PC-9 (cell line): ENCODE results near the gene VAV3. TPM values are rescaled to one million over a fixed set of nuclear protein-coding genes. Genes with fewer than 3 reads are reported as not detected.

Source experiments
- BruUV-seq: library from RNA; stranded (reverse); fragments of 400-500 nt; replicated peaks from 2 replicates; lab custom pipeline; 2021; lab: Mats Ljungman, UMichigan
- CTCF ChIA-PET: fragments of 300-600 bp; sonication (Branson Sonifier 250); formaldehyde crosslinking; loops from one replicate; lab custom pipeline; 2022; ENCODE audit warnings: antibody characterized with exemption; lab: Charles Lee
- POLR2A ChIA-PET: fragments of 300-600 bp; sonication (Branson Sonifier 250); formaldehyde crosslinking; loops from one replicate; lab custom pipeline; 2022; ENCODE audit warnings: antibody characterized with exemption; ENCODE audit not compliant: unreplicated experiment; lab: Charles Lee
- DNase-seq, 2 experiments: peaks; one replicate each; pipeline versions ENCODE4 v3.0.0 to v3.0.0-alpha.2; 2015 to 2022; ENCODE audit warnings: mixed read lengths in 1 of 2
- H2AFZ ChIP-seq: fragments of 200-600 bp; sonication (generic); 2 replicates; pipeline ENCODE4 v1.8.1; 2017; ENCODE audit warnings: antibody characterized with exemption
- H3F3A ChIP-seq: fragments of 200-600 bp; sonication (generic); 2 replicates; pipeline ENCODE4 v1.8.1; 2017; ENCODE audit warnings: antibody characterized with exemption, mild to moderate bottlenecking, low read depth; ENCODE audit not compliant: insufficient read depth
- H3K27ac ChIP-seq: fragments of 200-600 bp; sonication (generic); 2 replicates; pipeline ENCODE4 v1.6.1; 2016; ENCODE audit warnings: mixed run types
- H3K27me3 ChIP-seq: fragments of 200-600 bp; sonication (generic); 2 replicates; pipeline ENCODE4 v1.6.1; 2016; ENCODE audit warnings: low read depth, mixed run types; ENCODE audit not compliant: insufficient read depth
- H3K36me3 ChIP-seq: fragments of 200-600 bp; sonication (generic); 2 replicates; pipeline ENCODE4 v1.6.1; 2016; ENCODE audit warnings: low read depth, mixed run types
- H3K4me1 ChIP-seq: fragments of 200-600 bp; sonication (generic); replicated peaks from 2 replicates; pipeline ENCODE4 v1.6.1; 2016; ENCODE audit warnings: mixed run types; ENCODE audit not compliant: insufficient read depth
- H3K4me2 ChIP-seq: fragments of 200-600 bp; sonication (generic); 2 replicates; pipeline ENCODE4 v1.6.1; 2017; ENCODE audit warnings: mixed run types
- H3K4me3 ChIP-seq: fragments of 200-600 bp; sonication (generic); 2 replicates; pipeline ENCODE4 v1.6.1; 2016; ENCODE audit warnings: mixed run types
- H3K79me2 ChIP-seq: fragments of 200-600 bp; sonication (generic); 2 replicates; pipeline ENCODE4 v1.6.1; 2017; ENCODE audit warnings: low read depth, mixed run types
- H3K9me2 ChIP-seq: fragments of 200-600 bp; sonication (generic); 2 replicates; pipeline ENCODE4 v1.8.1; 2017; ENCODE audit warnings: mild to moderate bottlenecking; ENCODE audit not compliant: insufficient read depth
- H3K9me3 ChIP-seq: fragments of 200-600 bp; sonication (generic); 2 replicates; pipeline ENCODE4 v1.8.1; 2016; ENCODE audit warnings: low read depth; ENCODE audit not compliant: insufficient read depth
- H4K20me1 ChIP-seq: fragments of 200-600 bp; sonication (generic); 2 replicates; pipeline ENCODE4 v1.8.1; 2017; ENCODE audit not compliant: insufficient read depth
- EZH2 ChIP-seq: fragments of 200-600 bp; sonication (generic); IDR thresholded peaks from 2 replicates; pipeline ENCODE4 v1.8.0; 2017; ENCODE audit warnings: antibody characterized with exemption, low read depth
- intact Hi-C: fragments of 100-400 bp; cut with micrococcal nuclease; formaldehyde crosslinking; loops from one replicate; pipeline ENCODE4 v1.10.0; 2022; ENCODE audit not compliant: unreplicated experiment
- total RNA-seq: library from RNA; stranded (reverse); gene quantifications from 2 replicates; pipeline ENCODE4 v1.2.3, GENCODE V29; 2021
- TF ChIP-seq, protein P1 (sequence below): fragments of 200-600 bp; sonication (generic); conservative IDR thresholded peaks from 2 replicates; pipeline ENCODE4 v1.6.1; 2017; ENCODE audit warnings: mixed run types, antibody characterized with exemption, mild to moderate bottlenecking, moderate library complexity

VAV3 gene
- total RNA-seq, 1 experiment from 2014 or later = 1.7 TPM

- BruUV-seq = no TSS peak
Observed at GRCh38 chr1:107966550-107966949, 1.6 kb upstream of the VAV3 start.

GRCh38 chr1:107964336-107965109 lies 457 bp downstream of the VAV3 start:
- H3K27me3 ChIP-seq = no peaks in the 10 kb centered on the region
- no peaks in the 10 kb centered on the region for H3K9me3 ChIP-seq
- no peak overlapping the region for H3K4me2 ChIP-seq
- no peaks in the 10 kb centered on the region for H3K9me2 ChIP-seq
- H3K4me1 ChIP-seq = peaks cover 11% of the 10 kb centered on the region
- ChIA-PET CTCF (no interaction called here), POLR2A (no interaction called here)
- no peaks in the 10 kb centered on the region for H3K36me3 ChIP-seq
- peak in 1 of 2 experiments; percentile 26 for DNase-seq
- H3K79me2 ChIP-seq = no peaks in the 10 kb centered on the region
- no TSS peak for BruUV-seq
- TF ChIP-seq, protein P1, sequence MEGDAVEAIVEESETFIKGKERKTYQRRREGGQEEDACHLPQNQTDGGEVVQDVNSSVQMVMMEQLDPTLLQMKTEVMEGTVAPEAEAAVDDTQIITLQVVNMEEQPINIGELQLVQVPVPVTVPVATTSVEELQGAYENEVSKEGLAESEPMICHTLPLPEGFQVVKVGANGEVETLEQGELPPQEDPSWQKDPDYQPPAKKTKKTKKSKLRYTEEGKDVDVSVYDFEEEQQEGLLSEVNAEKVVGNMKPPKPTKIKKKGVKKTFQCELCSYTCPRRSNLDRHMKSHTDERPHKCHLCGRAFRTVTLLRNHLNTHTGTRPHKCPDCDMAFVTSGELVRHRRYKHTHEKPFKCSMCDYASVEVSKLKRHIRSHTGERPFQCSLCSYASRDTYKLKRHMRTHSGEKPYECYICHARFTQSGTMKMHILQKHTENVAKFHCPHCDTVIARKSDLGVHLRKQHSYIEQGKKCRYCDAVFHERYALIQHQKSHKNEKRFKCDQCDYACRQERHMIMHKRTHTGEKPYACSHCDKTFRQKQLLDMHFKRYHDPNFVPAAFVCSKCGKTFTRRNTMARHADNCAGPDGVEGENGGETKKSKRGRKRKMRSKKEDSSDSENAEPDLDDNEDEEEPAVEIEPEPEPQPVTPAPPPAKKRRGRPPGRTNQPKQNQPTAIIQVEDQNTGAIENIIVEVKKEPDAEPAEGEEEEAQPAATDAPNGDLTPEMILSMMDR = no peak
- no peak for TF ChIP-seq EZH2
- H3F3A ChIP-seq = peaks cover 7% of the 10 kb centered on the region; the same call in 1 of the 2 replicates
- H3K27ac ChIP-seq = no peak overlapping the region
- H4K20me1 ChIP-seq = no peaks in the 10 kb centered on the region
- no peak overlapping the region for H3K4me3 ChIP-seq
- intact Hi-C loops = loop anchor here (2.0 to 10.0 kb wide), 3 partner anchors 28 to 180 kb away; no protein-coding TSS in a partner anchor
- no peak overlapping the region for H2AFZ ChIP-seq

More at GRCh38 chr1:107966550-107966949, 1.6 kb upstream of the VAV3 start:
- H3K4me2 ChIP-seq = no peak overlapping the region
- H3K79me2 ChIP-seq = no peaks in the 10 kb centered on the region
- H3K9me3 ChIP-seq = no peaks in the 10 kb centered on the region
- intact Hi-C loops = loop anchor here (10.0 kb wide), 2 partner anchors 158 to 182 kb away; no protein-coding TSS in a partner anchor
- no peaks in the 10 kb centered on the region for H3K36me3 ChIP-seq
- POLR2A ChIA-PET = no interaction called here
- H4K20me1 ChIP-seq = no peaks in the 10 kb centered on the region
- peaks cover 11% of the 10 kb centered on the region for H3K4me1 ChIP-seq
- H3K4me3 ChIP-seq = no peak overlapping the region
- no peak for DNase-seq
- CTCF ChIA-PET = no interaction called here
- H3K9me2 ChIP-seq = no peaks in the 10 kb centered on the region
- no peak for TF ChIP-seq EZH2
- H3K27ac ChIP-seq = no peak overlapping the region
- no peaks in the 10 kb centered on the region for H3K27me3 ChIP-seq
- H3F3A ChIP-seq = peaks cover 7% of the 10 kb centered on the region; the same call in 1 of the 2 replicates
- H2AFZ ChIP-seq = no peak overlapping the region

- intact Hi-C loops = loop anchor here (2.0 to 10.0 kb wide), 3 partner anchors 27 to 179 kb away; no protein-coding TSS in a partner anchor
- ChIA-PET CTCF (interaction anchor here (0.6 kb wide), 1 partner anchor 193 kb away, joined by 3 read pairs; no protein-coding TSS in a partner anchor), POLR2A (no interaction called here)
- Histone ChIP-seq H3K27ac (no peak overlapping the region), H3F3A (peaks cover 7% of the 10 kb centered on the region; the same call in 1 of the 2 replicates), H3K4me3 (no peak overlapping the region), H4K20me1 (no peaks in the 10 kb centered on the region), H3K9me2 (no peaks in the 10 kb centered on the region), H3K27me3 (no peaks in the 10 kb centered on the region), H3K36me3 (no peaks in the 10 kb centered on the region), H3K9me3 (no peaks in the 10 kb centered on the region), H2AFZ (no peak overlapping the region), H3K79me2 (no peaks in the 10 kb centered on the region), H3K4me2 (no peak overlapping the region), H3K4me1 (peaks cover 11% of the 10 kb centered on the region)
- no TSS peak for BruUV-seq
- no peak for DNase-seq
- TF ChIP-seq EZH2 = no peak
- TF ChIP-seq, protein P1 = no peak
Observed at GRCh38 chr1:107963601-107964335, 1.2 kb downstream of the VAV3 start.
